ENCODE results near the gene IRF5.

Gene IRF5

GRCh38 chr7:128928882-128929788 is 8.6 kb upstream of the IRF5 start:
- Histone ChIP-seq H3K4me1 (ENCODE audit: control insufficient read depth, low read depth, low read length) (no peaks in the 10 kb centered on the region), H3K9me3 (ENCODE audit: control insufficient read depth, low read depth, low read length) (no peaks in the 10 kb centered on the region), H3K36me3 (ENCODE audit: control insufficient read depth, low read depth, low read length) (no peaks in the 10 kb centered on the region), H3K27me3 (ENCODE audit: control insufficient read depth, insufficient read depth, low read length) (no peaks in the 10 kb centered on the region), H3K9ac (ENCODE audit: low read length) (no peak overlapping the region), H3K4me3 (ENCODE audit: low read length) (no peak overlapping the region), H3K27ac (ENCODE audit: low read length) (no peak overlapping the region)

- peaks cover 7% of the 10 kb centered on the region for H3K27me3 ChIP-seq (ENCODE audit: control insufficient read depth, insufficient read depth, low read length)
- no peak overlapping the region for H3K4me3 ChIP-seq (ENCODE audit: low read length)
- no peaks in the 10 kb centered on the region for H3K36me3 ChIP-seq (ENCODE audit: control insufficient read depth, low read depth, low read length)
- H3K9ac ChIP-seq (ENCODE audit: low read length): no peak overlapping the region
- H3K9me3 ChIP-seq (ENCODE audit: control insufficient read depth, low read depth, low read length): no peaks in the 10 kb centered on the region
- no peak overlapping the region for H3K27ac ChIP-seq (ENCODE audit: low read length)
- no peaks in the 10 kb centered on the region for H3K4me1 ChIP-seq (ENCODE audit: control insufficient read depth, low read depth, low read length)
These were observed 6.4 kb upstream of the IRF5 start for GRCh38 chr7:128931190-128931798.

GRCh38 chr7:128931965-128932861 is 5.5 kb upstream of the IRF5 start:
- no peaks in the 10 kb centered on the region for H3K36me3 ChIP-seq (ENCODE audit: control insufficient read depth, low read depth, low read length)
- no peak overlapping the region for H3K9ac ChIP-seq (ENCODE audit: low read length)
- peaks cover 16% of the 10 kb centered on the region for H3K27me3 ChIP-seq (ENCODE audit: control insufficient read depth, insufficient read depth, low read length)
- H3K9me3 ChIP-seq (ENCODE audit: control insufficient read depth, low read depth, low read length): no peaks in the 10 kb centered on the region
- H3K4me1 ChIP-seq (ENCODE audit: control insufficient read depth, low read depth, low read length): no peaks in the 10 kb centered on the region
- H3K4me3 ChIP-seq (ENCODE audit: low read length): no peak overlapping the region
- H3K27ac ChIP-seq (ENCODE audit: low read length): no peak overlapping the region

- no peak overlapping the region for H3K9ac ChIP-seq (ENCODE audit: low read length)
- no peaks in the 10 kb centered on the region for H3K4me1 ChIP-seq (ENCODE audit: control insufficient read depth, low read depth, low read length)
- peaks cover 22% of the 10 kb centered on the region for H3K27me3 ChIP-seq (ENCODE audit: control insufficient read depth, insufficient read depth, low read length)
- no peaks in the 10 kb centered on the region for H3K36me3 ChIP-seq (ENCODE audit: control insufficient read depth, low read depth, low read length)
- no peaks in the 10 kb centered on the region for H3K9me3 ChIP-seq (ENCODE audit: control insufficient read depth, low read depth, low read length)
- no peak overlapping the region for H3K27ac ChIP-seq (ENCODE audit: low read length)
- no peak overlapping the region for H3K4me3 ChIP-seq (ENCODE audit: low read length)
These were observed 4.9 kb upstream of the IRF5 start for GRCh38 chr7:128932862-128933179.

GRCh38 chr7:128933180-128933891 is 4.4 kb upstream of the IRF5 start:
- Histone ChIP-seq H3K36me3 (ENCODE audit: control insufficient read depth, low read depth, low read length) (no peaks in the 10 kb centered on the region), H3K9ac (ENCODE audit: low read length) (no peak overlapping the region), H3K9me3 (ENCODE audit: control insufficient read depth, low read depth, low read length) (no peaks in the 10 kb centered on the region), H3K4me3 (ENCODE audit: low read length) (no peak overlapping the region), H3K27ac (ENCODE audit: low read length) (no peak overlapping the region), H3K4me1 (ENCODE audit: control insufficient read depth, low read depth, low read length) (no peaks in the 10 kb centered on the region), H3K27me3 (ENCODE audit: control insufficient read depth, insufficient read depth, low read length) (peaks cover 27% of the 10 kb centered on the region)

- no peak overlapping the region for H3K9ac ChIP-seq (ENCODE audit: low read length)
These were observed 3.1 kb upstream of the IRF5 start for GRCh38 chr7:128934361-128935341.

GRCh38 chr7:128935342-128935730 is 2.4 kb upstream of the IRF5 start:
- peaks cover 42% of the 10 kb centered on the region for H3K27me3 ChIP-seq (ENCODE audit: control insufficient read depth, insufficient read depth, low read length)
- no peak overlapping the region for H3K4me3 ChIP-seq (ENCODE audit: low read length)
- H3K27ac ChIP-seq (ENCODE audit: low read length): no peak overlapping the region
- no peaks in the 10 kb centered on the region for H3K4me1 ChIP-seq (ENCODE audit: control insufficient read depth, low read depth, low read length)
- H3K36me3 ChIP-seq (ENCODE audit: control insufficient read depth, low read depth, low read length): no peaks in the 10 kb centered on the region
- no peak overlapping the region for H3K9ac ChIP-seq (ENCODE audit: low read length)
- no peaks in the 10 kb centered on the region for H3K9me3 ChIP-seq (ENCODE audit: control insufficient read depth, low read depth, low read length)

More at GRCh38 chr7:128934361-128935341, 3.1 kb upstream of the IRF5 start:
- Histone ChIP-seq H3K27ac (ENCODE audit: low read length) (no peak overlapping the region), H3K9me3 (ENCODE audit: control insufficient read depth, low read depth, low read length) (no peaks in the 10 kb centered on the region), H3K4me1 (ENCODE audit: control insufficient read depth, low read depth, low read length) (no peaks in the 10 kb centered on the region), H3K27me3 (ENCODE audit: control insufficient read depth, insufficient read depth, low read length) (peaks cover 39% of the 10 kb centered on the region), H3K4me3 (ENCODE audit: low read length) (no peak overlapping the region), H3K36me3 (ENCODE audit: control insufficient read depth, low read depth, low read length) (no peaks in the 10 kb centered on the region)

GRCh38 chr7:128936798-128937197 is 929 bp upstream of the IRF5 start:
- Histone ChIP-seq H3K9ac (ENCODE audit: low read length) (no peak overlapping the region), H3K4me1 (ENCODE audit: control insufficient read depth, low read depth, low read length) (no peaks in the 10 kb centered on the region), H3K27me3 (ENCODE audit: control insufficient read depth, insufficient read depth, low read length) (peaks cover 42% of the 10 kb centered on the region)

GRCh38 chr7:128937271-128937646 is 468 bp upstream of the IRF5 start:
- Histone ChIP-seq H3K4me1 (ENCODE audit: control insufficient read depth, low read depth, low read length) (no peaks in the 10 kb centered on the region), H3K27me3 (ENCODE audit: control insufficient read depth, insufficient read depth, low read length) (peaks cover 42% of the 10 kb centered on the region), H3K36me3 (ENCODE audit: control insufficient read depth, low read depth, low read length) (no peaks in the 10 kb centered on the region), H3K27ac (ENCODE audit: low read length) (no peak overlapping the region), H3K9ac (ENCODE audit: low read length) (no peak overlapping the region), H3K4me3 (ENCODE audit: low read length) (peak overlapping the region; percentile 58), H3K9me3 (ENCODE audit: control insufficient read depth, low read depth, low read length) (no peaks in the 10 kb centered on the region)

More at GRCh38 chr7:128936798-128937197, 929 bp upstream of the IRF5 start:
- no peaks in the 10 kb centered on the region for H3K9me3 ChIP-seq (ENCODE audit: control insufficient read depth, low read depth, low read length)
- H3K27ac ChIP-seq (ENCODE audit: low read length): no peak overlapping the region
- H3K4me3 ChIP-seq (ENCODE audit: low read length): no peak overlapping the region
- no peaks in the 10 kb centered on the region for H3K36me3 ChIP-seq (ENCODE audit: control insufficient read depth, low read depth, low read length)

GRCh38 chr7:128938544-128939074 is 882 bp downstream of the IRF5 start:
- Histone ChIP-seq H3K27me3 (ENCODE audit: control insufficient read depth, insufficient read depth, low read length) (peaks cover 42% of the 10 kb centered on the region), H3K9ac (ENCODE audit: low read length) (no peak overlapping the region), H3K4me1 (ENCODE audit: control insufficient read depth, low read depth, low read length) (no peaks in the 10 kb centered on the region), H3K36me3 (ENCODE audit: control insufficient read depth, low read depth, low read length) (no peaks in the 10 kb centered on the region), H3K9me3 (ENCODE audit: control insufficient read depth, low read depth, low read length) (no peaks in the 10 kb centered on the region), H3K4me3 (ENCODE audit: low read length) (peak overlapping the region; percentile 58), H3K27ac (ENCODE audit: low read length) (no peak overlapping the region)

Data from iPS-18a (cell line).